ENCODE data around the gene STON2.

STON2 gene

GRCh38 chr14:81219210-81219758 lies 180.8 kb downstream of the STON2 start:
- DNase-seq, result peak; percentile 75 to 95

GRCh38 chr14:81211844-81212243 lies 188.3 kb downstream of the STON2 start:
- peak in 1 of 2 donors; percentile 25 for DNase-seq

All from bone marrow (tissue), 2 donors.